HEK293 (cell line): ENCODE data around the gene LTB4R.

Source experiments
- CTCF ChIA-PET: fragments of 350-600 bp; formaldehyde crosslinking; extraction: SDS; loops from one replicate; lab custom pipeline; 2021; ENCODE audit warnings: antibody characterized with exemption; lab: Yijun Ruan, JAX
- POLR2A ChIA-PET: fragments of 300-600 bp; formaldehyde crosslinking; extraction: SDS; loops from one replicate; lab custom pipeline; 2020; ENCODE audit warnings: antibody characterized with exemption, inconsistent platforms; lab: Yijun Ruan, JAX
- H3K27ac ChIP-seq: fragments of 200-500 bp; sonication (Bioruptor generic); 2 replicates; pipeline ENCODE4 v1.5.1; 2014; ENCODE audit warnings: low read depth, low read length, control low read depth, inconsistent platforms; ENCODE audit errors: extremely low read depth
- H3K36me3 ChIP-seq, 2 experiments: fragments of 200-500 bp in 1 of 2; sonication (Bioruptor generic) in 1 of 2; 1 replicate in 1 of 2; 2 replicates in 1 of 2; pipeline ENCODE4 v1.5.1; 2014 to 2017; ENCODE audit warnings: inconsistent platforms in 2 of 2, low read length in 2 of 2; ENCODE audit not compliant: control insufficient read depth in 2 of 2, insufficient read depth in 1 of 2
- H3K4me1 ChIP-seq: fragments of 200-500 bp; sonication (Bioruptor generic); 2 replicates; pipeline ENCODE4 v1.5.1; 2014; ENCODE audit warnings: mild to moderate bottlenecking, low read length, inconsistent platforms; ENCODE audit not compliant: control insufficient read depth, insufficient read depth
- H3K4me3 ChIP-seq: 2 replicates; pipeline ENCODE4 v1.5.1; 2011; ENCODE audit warnings: low read depth, mild to moderate bottlenecking, control low read depth, low read length, moderate library complexity
- H3K9me3 ChIP-seq: fragments of 200-500 bp; sonication (Bioruptor generic); 2 replicates; pipeline ENCODE4 v1.5.1; 2014; ENCODE audit warnings: low read depth, low read length, inconsistent platforms; ENCODE audit not compliant: control insufficient read depth, insufficient read depth
- ATF2 ChIP-seq: fragments of 450-650 bp; formaldehyde crosslinking; IDR thresholded peaks from 2 replicates; pipeline ENCODE4 v1.5.1; 2016; ENCODE audit warnings: missing biosample characterization, missing genetic modification characterization, low read depth
- FEZF1 ChIP-seq: fragments of 450-650 bp; formaldehyde crosslinking; IDR thresholded peaks from 2 replicates; pipeline ENCODE4 v1.5.1; 2016; ENCODE audit warnings: missing biosample characterization, missing genetic modification characterization
- GLI4 ChIP-seq: fragments of 450-650 bp; formaldehyde crosslinking; IDR thresholded peaks from 2 replicates; pipeline ENCODE4 v1.5.1; 2016; ENCODE audit warnings: missing biosample characterization, missing genetic modification characterization
- HOXA7 ChIP-seq: sonication (generic); formaldehyde crosslinking; IDR thresholded peaks from 2 replicates; pipeline ENCODE4 v1.8.1; 2022; ENCODE audit warnings: missing genetic modification reagents, borderline replicate concordance
- KLF1 ChIP-seq: fragments of 450-650 bp; formaldehyde crosslinking; IDR thresholded peaks from 2 replicates; pipeline ENCODE4 v1.5.1; 2016; ENCODE audit warnings: missing biosample characterization, missing genetic modification characterization
- KLF10 ChIP-seq: fragments of 450-650 bp; IDR thresholded peaks from 2 replicates; pipeline ENCODE4 v1.5.1; 2018; ENCODE audit warnings: missing biosample characterization, mild to moderate bottlenecking, missing genetic modification characterization
- MZF1 ChIP-seq: fragments of 450-650 bp; formaldehyde crosslinking; IDR thresholded peaks from 2 replicates; pipeline ENCODE4 v1.5.1; 2017; ENCODE audit warnings: missing biosample characterization, missing genetic modification characterization, borderline replicate concordance
- OVOL3 ChIP-seq: fragments of 450-650 bp; formaldehyde crosslinking; IDR thresholded peaks from 2 replicates; pipeline ENCODE4 v1.5.1; 2016; ENCODE audit warnings: missing biosample characterization, missing genetic modification characterization
- PBX3 ChIP-seq: sonication (generic); formaldehyde crosslinking; IDR thresholded peaks from 2 replicates; pipeline ENCODE4 v1.8.1; 2022; ENCODE audit warnings: mild to moderate bottlenecking, moderate library complexity, missing genetic modification reagents
- SP3 ChIP-seq: fragments of 450-650 bp; formaldehyde crosslinking; IDR thresholded peaks from 2 replicates; pipeline ENCODE4 v1.5.1; 2016; ENCODE audit warnings: missing biosample characterization, missing genetic modification characterization
- TSHZ1 ChIP-seq: fragments of 450-650 bp; formaldehyde crosslinking; IDR thresholded peaks from 2 replicates; pipeline ENCODE4 v1.5.1; 2016; ENCODE audit warnings: missing biosample characterization, missing genetic modification characterization, borderline replicate concordance
- ZIC2 ChIP-seq: fragments of 450-650 bp; formaldehyde crosslinking; IDR thresholded peaks from 2 replicates; pipeline ENCODE4 v1.5.1; 2016; ENCODE audit warnings: missing biosample characterization, missing genetic modification characterization
- ZNF121 ChIP-seq: fragments of 450-650 bp; formaldehyde crosslinking; IDR thresholded peaks from 2 replicates; pipeline ENCODE4 v1.5.1; 2016; ENCODE audit warnings: missing biosample characterization, missing genetic modification characterization
- ZNF148 ChIP-seq: fragments of 450-650 bp; formaldehyde crosslinking; IDR thresholded peaks from 2 replicates; pipeline ENCODE4 v1.5.0; 2017; ENCODE audit warnings: missing biosample characterization, missing genetic modification characterization, borderline replicate concordance
- ZNF184 ChIP-seq: fragments of 450-650 bp; IDR thresholded peaks from 2 replicates; pipeline ENCODE4 v1.5.1; 2018; ENCODE audit warnings: missing biosample characterization, mild to moderate bottlenecking, missing genetic modification characterization
- ZNF19 ChIP-seq: fragments of 450-650 bp; formaldehyde crosslinking; IDR thresholded peaks from 2 replicates; pipeline ENCODE4; 2016; ENCODE audit warnings: missing biosample characterization, missing genetic modification characterization, low read depth
- ZNF394 ChIP-seq: fragments of 450-650 bp; formaldehyde crosslinking; IDR thresholded peaks from 2 replicates; pipeline ENCODE4 v1.5.1; 2016; ENCODE audit warnings: missing biosample characterization, missing genetic modification characterization, mild to moderate bottlenecking, moderate library complexity, borderline replicate concordance
- ZNF529 ChIP-seq: fragments of 450-650 bp; formaldehyde crosslinking; IDR thresholded peaks from 2 replicates; pipeline ENCODE4 v1.5.1; 2017; ENCODE audit warnings: missing genetic modification characterization, missing biosample characterization; ENCODE audit not compliant: insufficient replicate concordance
- ZNF580 ChIP-seq: fragments of 450-650 bp; formaldehyde crosslinking; IDR thresholded peaks from 2 replicates; pipeline ENCODE4 v1.5.1; 2016; ENCODE audit warnings: missing biosample characterization, missing genetic modification characterization
- ZNF596 ChIP-seq: fragments of 450-650 bp; IDR thresholded peaks from 2 replicates; pipeline ENCODE4 v1.5.0; 2018; ENCODE audit warnings: missing biosample characterization, mild to moderate bottlenecking, missing genetic modification characterization, moderate library complexity
- ZNF626 ChIP-seq: fragments of 450-650 bp; sonication (Bioruptor Pico); formaldehyde crosslinking; IDR thresholded peaks from 2 replicates; pipeline ENCODE4 v1.5.1; 2018; ENCODE audit warnings: missing biosample characterization, missing genetic modification characterization, inconsistent platforms
- ZNF654 ChIP-seq: fragments of 450-650 bp; formaldehyde crosslinking; IDR thresholded peaks from 2 replicates; pipeline ENCODE4 v1.5.1; 2016; ENCODE audit warnings: low read depth, missing biosample characterization, missing genetic modification characterization
- ZNF785 ChIP-seq: fragments of 450-650 bp; formaldehyde crosslinking; IDR thresholded peaks from 2 replicates; pipeline ENCODE4 v1.5.1; 2016; ENCODE audit warnings: missing biosample characterization, missing genetic modification characterization
- ZNF830 ChIP-seq: fragments of 450-650 bp; IDR thresholded peaks from 2 replicates; pipeline ENCODE4 v1.5.0; 2018; ENCODE audit warnings: missing biosample characterization, missing genetic modification characterization, low read depth, mild to moderate bottlenecking, moderate library complexity
- ZSCAN18 ChIP-seq: fragments of 450-650 bp; formaldehyde crosslinking; IDR thresholded peaks from 2 replicates; pipeline ENCODE4 v1.5.1; 2016; ENCODE audit warnings: missing biosample characterization, missing genetic modification characterization

The LTB4R gene

GRCh38 chr14:24322672-24323071, 11.4 kb downstream of the LTB4R start:
- Histone ChIP-seq H3K27ac (no peak overlapping the region), H3K4me3 (no peak overlapping the region), H3K4me1 (no peaks in the 10 kb centered on the region), H3K36me3 (no peaks in the 10 kb centered on the region), H3K9me3 (no peaks in the 10 kb centered on the region)
- TF ChIP-seq ZIC2 (tag by site-specific recombination) (peak; percentile 26; the same call in 1 of the 2 replicates), ZNF19 (tag by site-specific recombination) (no peak), ZNF184 (tag by site-specific recombination) (no peak), TSHZ1 (tag by site-specific recombination) (no peak), ZNF529 (tag by site-specific recombination) (no peak), ZNF596 (tag by site-specific recombination) (no peak), KLF10 (no peak), ZNF654 (tag by site-specific recombination) (no peak)
- ChIA-PET CTCF (interaction anchor here (1.1 to 16.9 kb wide), 5 partner anchors 11 to 109 kb away, joined by 3 to 468 read pairs (median 26); partner anchors contain the start of genes CBLN3, CIDEB, KHNYN and LTB4R2), POLR2A (interaction anchor here (0.5 to 1.8 kb wide), 3 partner anchors 35 to 118 kb away, joined by 3 to 4 read pairs (median 3); no protein-coding TSS in a partner anchor)

GRCh38 chr14:24323341-24323740, 12.0 kb downstream of the LTB4R start:
- ChIA-PET POLR2A (interaction anchor here (1.8 kb wide), 1 partner anchor 113 kb away, joined by 4 read pairs; no protein-coding TSS in a partner anchor), CTCF (interaction anchor here (1.1 to 16.9 kb wide), 4 partner anchors 10 to 108 kb away, joined by 3 to 468 read pairs (median 32); partner anchors contain the start of genes CBLN3, CIDEB and KHNYN)
- Histone ChIP-seq H3K4me1 (no peaks in the 10 kb centered on the region), H3K36me3 (no peaks in the 10 kb centered on the region), H3K27ac (no peak overlapping the region), H3K4me3 (no peak overlapping the region), H3K9me3 (no peaks in the 10 kb centered on the region)
- TF ChIP-seq ZNF785 (no peak), FEZF1 (tag by site-specific recombination) (no peak), ZNF596 (tag by site-specific recombination) (no peak), ATF2 (no peak), HOXA7 (no peak), ZNF580 (tag by site-specific recombination) (no peak), ZSCAN18 (tag by site-specific recombination) (no peak), ZNF830 (tag by site-specific recombination) (no peak), MZF1 (tag by site-specific recombination) (no peak), ZNF148 (tag by site-specific recombination) (no peak), ZNF394 (tag by site-specific recombination) (no peak), ZNF121 (tag by site-specific recombination) (no peak), ZNF626 (tag by site-specific recombination) (no peak), OVOL3 (tag by site-specific recombination) (no peak), SP3 (no peak), KLF1 (tag by site-specific recombination) (no peak), PBX3 (CRISPR knock-in tag) (no peak), GLI4 (tag by site-specific recombination) (no peak)
